ENCODE data around the gene LINGO4.

The LINGO4 gene

GRCh38 chr1:151760597-151761385, 44.4 kb downstream of the LINGO4 start:
- no peak for FAIRE-seq

GRCh38 chr1:151759241-151759640, 46.0 kb downstream of the LINGO4 start:
- DNase-seq (ENCODE audit: extremely low spot score, insufficient read length, low read depth) = no peak
- no peak for FAIRE-seq

More at GRCh38 chr1:151760597-151761385, 44.4 kb downstream of the LINGO4 start:
- DNase-seq (ENCODE audit: extremely low spot score, insufficient read length, low read depth) = no peak

- DNase-seq (ENCODE audit: extremely low spot score, insufficient read length, low read depth) = no peak
- FAIRE-seq = no peak
These were observed 48.9 kb downstream of the LINGO4 start for GRCh38 chr1:151756291-151756690.
